H9 (cell line): ENCODE data around the gene ACVR1. TPM values are rescaled to one million over a fixed set of nuclear protein-coding genes. Genes with fewer than 3 reads are reported as not detected.

Experiments
- DNase-seq: peaks from one replicate; pipeline ENCODE4 v3.0.0-alpha.2; 2017
- H2AFZ ChIP-seq: one replicate; pipeline ENCODE4 v1.6.1; 2013; ENCODE audit warnings: mild to moderate bottlenecking, low read length, control low read depth, moderate library complexity
- H2AK5ac ChIP-seq: 2 replicates; pipeline ENCODE4 v1.6.1; 2013; ENCODE audit warnings: low read length, control low read depth, mixed read lengths; ENCODE audit not compliant: insufficient read length
- H2BK120ac ChIP-seq: one replicate; pipeline ENCODE4 v1.6.1; 2013; ENCODE audit warnings: low read depth, mild to moderate bottlenecking, low read length, control low read depth, inconsistent platforms; ENCODE audit not compliant: poor library complexity, severe bottlenecking
- H2BK12ac ChIP-seq: 2 replicates; pipeline ENCODE4 v1.6.1; 2013; ENCODE audit warnings: low read length, control low read depth, mixed read lengths, low read depth; ENCODE audit not compliant: insufficient read length
- H2BK15ac ChIP-seq: 2 replicates; pipeline ENCODE4 v1.6.1; 2013; ENCODE audit warnings: low read depth, low read length, control low read depth
- H2BK20ac ChIP-seq: one replicate; pipeline ENCODE4 v1.6.1; 2013; ENCODE audit warnings: low read depth, mild to moderate bottlenecking, low read length, control low read depth, inconsistent platforms; ENCODE audit not compliant: poor library complexity, severe bottlenecking
- H2BK5ac ChIP-seq: 2 replicates; pipeline ENCODE4 v1.6.1; 2013; ENCODE audit warnings: low read length, control low read depth, mixed read lengths; ENCODE audit not compliant: insufficient read length
- H3K14ac ChIP-seq: 2 replicates; pipeline ENCODE4 v1.6.1; 2013; ENCODE audit warnings: low read length, control low read depth; ENCODE audit not compliant: insufficient read depth
- H3K18ac ChIP-seq: 2 replicates; pipeline ENCODE4 v1.6.1; 2013; ENCODE audit warnings: low read depth, mild to moderate bottlenecking, mixed read lengths, low read length, control low read depth; ENCODE audit not compliant: insufficient read length
- H3K23ac ChIP-seq: 2 replicates; pipeline ENCODE4 v1.6.1; 2013; ENCODE audit warnings: low read length, control low read depth, mixed read lengths, low read depth; ENCODE audit not compliant: insufficient read length
- H3K23me2 ChIP-seq: 2 replicates; pipeline ENCODE4 v1.6.1; 2013; ENCODE audit warnings: low read depth, mild to moderate bottlenecking, mixed read lengths, low read length, control low read depth; ENCODE audit not compliant: insufficient read length, poor library complexity, severe bottlenecking
- H3K27ac ChIP-seq: 2 replicates; pipeline ENCODE4 v1.5.1; 2013; ENCODE audit warnings: low read length, control low read depth, mixed read lengths, low read depth; ENCODE audit not compliant: insufficient read length
- H3K27me3 ChIP-seq: 2 replicates; pipeline ENCODE4 v1.6.1; 2013; ENCODE audit warnings: low read length, control low read depth, inconsistent platforms; ENCODE audit not compliant: insufficient read depth
- H3K4ac ChIP-seq: 2 replicates; pipeline ENCODE4 v1.6.1; 2013; ENCODE audit warnings: low read depth, mild to moderate bottlenecking, control low read depth, inconsistent platforms, low read length, moderate library complexity
- H3K4me1 ChIP-seq: 2 replicates; pipeline ENCODE4 v1.6.1; 2013; ENCODE audit warnings: low read length, control low read depth, inconsistent platforms; ENCODE audit not compliant: insufficient read depth
- H3K4me2 ChIP-seq: 2 replicates; pipeline ENCODE4 v1.6.1; 2013; ENCODE audit warnings: low read length, control low read depth, mixed read lengths; ENCODE audit not compliant: insufficient read length, insufficient read depth
- H3K56ac ChIP-seq: 2 replicates; pipeline ENCODE4 v1.6.1; 2013; ENCODE audit warnings: low read depth, mild to moderate bottlenecking, mixed read lengths, low read length, control low read depth; ENCODE audit not compliant: insufficient read length
- H3K79me1 ChIP-seq: 2 replicates; pipeline ENCODE4 v1.6.1; 2013; ENCODE audit warnings: low read depth, mild to moderate bottlenecking, moderate library complexity, low read length, control low read depth, inconsistent platforms; ENCODE audit not compliant: insufficient read depth, poor library complexity, severe bottlenecking
- H3K79me2 ChIP-seq: 2 replicates; pipeline ENCODE4 v1.6.1; 2013; ENCODE audit warnings: low read length, control low read depth, inconsistent platforms; ENCODE audit not compliant: insufficient read depth
- H3K9ac ChIP-seq: 2 replicates; pipeline ENCODE4 v1.6.1; 2013; ENCODE audit warnings: low read length, control low read depth, mixed read lengths; ENCODE audit not compliant: insufficient read length; ENCODE audit errors: extremely low read depth
- H3K9me3 ChIP-seq: one replicate; pipeline ENCODE4 v1.6.1; 2013; ENCODE audit warnings: low read depth, low read length, inconsistent platforms; ENCODE audit not compliant: control insufficient read depth
- H3T11ph ChIP-seq: one replicate; pipeline ENCODE4 v1.6.1; 2013; ENCODE audit warnings: mild to moderate bottlenecking, low read length, control low read depth, inconsistent platforms
- H4K20me1 ChIP-seq: one replicate; pipeline ENCODE4 v1.6.1; 2013; ENCODE audit not compliant: control insufficient read depth, insufficient read length, insufficient read depth
- H4K5ac ChIP-seq: 2 replicates; pipeline ENCODE4 v1.6.1; 2013; ENCODE audit warnings: low read depth, mild to moderate bottlenecking, mixed read lengths, low read length, control low read depth; ENCODE audit not compliant: insufficient read length
- H4K8ac ChIP-seq: replicated peaks from 2 replicates; pipeline ENCODE4 v1.6.1; 2013; ENCODE audit warnings: low read length, control low read depth, mixed read lengths, low read depth; ENCODE audit not compliant: insufficient read length
- H4K91ac ChIP-seq: 2 replicates; pipeline ENCODE4 v1.6.1; 2013; ENCODE audit warnings: low read depth, mild to moderate bottlenecking, moderate library complexity, mixed read lengths, low read length, control low read depth; ENCODE audit not compliant: insufficient read length
- H3K27ac Mint-ChIP-seq, 3 experiments: 2 replicates in 2 of 3; 3 replicates in 1 of 3; pipeline ENCODE4 v1.8.0; 2020 to 2021; ENCODE audit warnings: mixed read lengths in 3 of 3, mild to moderate bottlenecking in 1 of 3, moderate library complexity in 1 of 3
- H3K27me3 Mint-ChIP-seq: 2 replicates; pipeline ENCODE4 v1.8.0; 2021; ENCODE audit warnings: low read depth, mild to moderate bottlenecking, moderate library complexity, mixed read lengths
- H3K36me3 Mint-ChIP-seq, 3 experiments: 2 replicates in 2 of 3; 3 replicates in 1 of 3; pipeline ENCODE4 v1.8.0; 2020 to 2021; ENCODE audit warnings: low read depth in 3 of 3, mixed read lengths in 3 of 3; ENCODE audit not compliant: insufficient read depth in 1 of 3
- H3K4me1 Mint-ChIP-seq, 2 experiments: 2 replicates each; pipeline ENCODE4 v1.8.0; 2020; ENCODE audit warnings: mixed read lengths in 2 of 2
- H3K4me3 Mint-ChIP-seq, 2 experiments: 2 replicates in 1 of 2; 3 replicates in 1 of 2; pipeline ENCODE4 v1.8.0; 2020 to 2021; ENCODE audit warnings: mild to moderate bottlenecking in 2 of 2, mixed read lengths in 2 of 2, moderate library complexity in 1 of 2
- H3K9me3 Mint-ChIP-seq, 2 experiments: 2 replicates in 1 of 2; 3 replicates in 1 of 2; pipeline ENCODE4 v1.8.0; 2020; ENCODE audit warnings: mild to moderate bottlenecking in 2 of 2, mixed read lengths in 2 of 2, moderate library complexity in 1 of 2
- WGBS: extraction: QIAGEN DNeasy Blood & Tissue Kit; methylation state at CpG from one replicate; pipeline ENCODE4 v1.1.7; 2013; ENCODE audit warnings: missing lambda C conversion rate, low lambda C conversion rate, mixed read lengths; ENCODE audit not compliant: insufficient read length; ENCODE audit errors: extremely low coverage; 5-methylcytosine and 5-hydroxymethylcytosine counted together
- total RNA-seq: library from RNA; stranded (reverse); gene quantifications from 2 replicates; pipeline ENCODE4 v1.2.1, GENCODE V29; 2021
- TF ChIP-seq, protein P1 (sequence below): fragments of 200-600 bp; sonication (generic); conservative IDR thresholded peaks from 3 replicates; pipeline ENCODE4 v1.8.0; 2021; ENCODE audit warnings: antibody characterized with exemption, mild to moderate bottlenecking

Gene ACVR1
- total RNA-seq, 1 experiment from 2014 or later: 21.2 TPM

DNA sequence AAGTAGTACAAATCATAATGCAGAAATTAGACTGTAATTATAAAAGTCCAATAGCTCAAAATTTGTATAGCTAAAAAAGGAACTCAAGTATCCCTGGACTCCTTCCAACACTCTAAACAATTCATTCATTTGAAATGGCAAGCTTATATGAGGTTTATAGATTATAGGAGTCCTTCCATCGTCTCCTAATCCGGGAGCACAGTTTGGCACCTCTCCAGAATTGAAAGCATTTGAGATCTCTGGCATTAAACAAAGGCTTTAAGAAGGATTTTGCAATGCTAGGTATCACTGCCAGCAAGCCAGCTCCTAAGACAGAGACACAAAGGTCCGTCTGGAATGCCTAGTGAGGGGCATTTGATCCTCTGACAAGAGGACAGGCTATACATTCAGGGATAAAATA, 90.9 kb downstream of the ACVR1 start:
- H3K9ac ChIP-seq: no peak overlapping the region
- no peak overlapping the region for H3K27ac ChIP-seq
- Mint-ChIP-seq H3K4me3 (no peak overlapping the region), H3K9me3 (no peaks in the 10 kb centered on the region), H3K4me1 (peaks cover 29 to 51% of the 10 kb centered on the region in 2 experiments), H3K36me3 (peaks cover 1 to 5% (median 3%) of the 10 kb centered on the region in 3 experiments; a peak in 6 of 7 replicates), H3K27ac (no peak overlapping the region; a peak in 1 of 7 replicates), H3K27me3 (no peaks in the 10 kb centered on the region)
- H2AK5ac ChIP-seq: no peak overlapping the region
- H3K14ac ChIP-seq: no peak overlapping the region
- TF ChIP-seq, protein P1, sequence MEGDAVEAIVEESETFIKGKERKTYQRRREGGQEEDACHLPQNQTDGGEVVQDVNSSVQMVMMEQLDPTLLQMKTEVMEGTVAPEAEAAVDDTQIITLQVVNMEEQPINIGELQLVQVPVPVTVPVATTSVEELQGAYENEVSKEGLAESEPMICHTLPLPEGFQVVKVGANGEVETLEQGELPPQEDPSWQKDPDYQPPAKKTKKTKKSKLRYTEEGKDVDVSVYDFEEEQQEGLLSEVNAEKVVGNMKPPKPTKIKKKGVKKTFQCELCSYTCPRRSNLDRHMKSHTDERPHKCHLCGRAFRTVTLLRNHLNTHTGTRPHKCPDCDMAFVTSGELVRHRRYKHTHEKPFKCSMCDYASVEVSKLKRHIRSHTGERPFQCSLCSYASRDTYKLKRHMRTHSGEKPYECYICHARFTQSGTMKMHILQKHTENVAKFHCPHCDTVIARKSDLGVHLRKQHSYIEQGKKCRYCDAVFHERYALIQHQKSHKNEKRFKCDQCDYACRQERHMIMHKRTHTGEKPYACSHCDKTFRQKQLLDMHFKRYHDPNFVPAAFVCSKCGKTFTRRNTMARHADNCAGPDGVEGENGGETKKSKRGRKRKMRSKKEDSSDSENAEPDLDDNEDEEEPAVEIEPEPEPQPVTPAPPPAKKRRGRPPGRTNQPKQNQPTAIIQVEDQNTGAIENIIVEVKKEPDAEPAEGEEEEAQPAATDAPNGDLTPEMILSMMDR: no peak
- H3T11ph ChIP-seq: no peak overlapping the region
- H3K4me1 ChIP-seq: peaks cover 6% of the 10 kb centered on the region; the same call in 1 of the 2 replicates
- no peak for DNase-seq
- H3K79me2 ChIP-seq: no peaks in the 10 kb centered on the region
- no peak overlapping the region for H3K56ac ChIP-seq
- no peak overlapping the region for H2BK120ac ChIP-seq
- H4K5ac ChIP-seq: no peak overlapping the region
- no peaks in the 10 kb centered on the region for H3K9me3 ChIP-seq
- H3K79me1 ChIP-seq: no peaks in the 10 kb centered on the region
- H2BK15ac ChIP-seq: no peak overlapping the region
- no peaks in the 10 kb centered on the region for H3K27me3 ChIP-seq
- H3K4me2 ChIP-seq: no peak overlapping the region
- no peaks in the 10 kb centered on the region for H4K20me1 ChIP-seq
- H4K91ac ChIP-seq: no peak overlapping the region
- no peak overlapping the region for H4K8ac ChIP-seq
- no peak overlapping the region for H3K4ac ChIP-seq
- no peak overlapping the region for H3K23ac ChIP-seq
- no peak overlapping the region for H2AFZ ChIP-seq
- H3K23me2 ChIP-seq: no peaks in the 10 kb centered on the region
- no CpG with 5 or more reads among the region's 3 CpGs for WGBS
- H2BK5ac ChIP-seq: no peak overlapping the region
- H3K18ac ChIP-seq: no peak overlapping the region
- no peak overlapping the region for H2BK20ac ChIP-seq
- H2BK12ac ChIP-seq: no peak overlapping the region
